GM23338 (cell line): ENCODE data around the gene OR1S2. TPM values are rescaled to one million over a fixed set of nuclear protein-coding genes. Genes with fewer than 3 reads are reported as not detected.

Experiments
- ATAC-seq: fragments of 200-7000 bp; cut with Tn5 transposase; 3 replicates; pipeline ENCODE4 v1.9.1; 2020
- DNase-seq: peaks from one replicate; pipeline ENCODE4 v3.0.0-alpha.2; 2015; ENCODE audit warnings: low spot score
- H2AFZ ChIP-seq: fragments of 200-600 bp; sonication (generic); 2 replicates; pipeline ENCODE4 v1.8.0; 2016; ENCODE audit warnings: antibody characterized with exemption, mild to moderate bottlenecking, moderate library complexity
- H3F3A ChIP-seq: fragments of 200-600 bp; sonication (generic); replicated peaks from 2 replicates; pipeline ENCODE4 v1.8.0; 2017; ENCODE audit warnings: antibody characterized with exemption, mixed run types, low read depth
- H3K27ac ChIP-seq: fragments of 200-600 bp; sonication (generic); 2 replicates; pipeline ENCODE4 v1.6.1; 2016; ENCODE audit warnings: low read depth
- H3K27me3 ChIP-seq: fragments of 200-600 bp; sonication (generic); 2 replicates; pipeline ENCODE4 v1.8.0; 2016; ENCODE audit warnings: mild to moderate bottlenecking, mixed run types, moderate library complexity; ENCODE audit not compliant: insufficient read depth
- H3K36me3 ChIP-seq: fragments of 200-600 bp; sonication (generic); 2 replicates; pipeline ENCODE4 v1.8.0; 2016; ENCODE audit warnings: mild to moderate bottlenecking; ENCODE audit not compliant: insufficient read depth
- H3K4me1 ChIP-seq: fragments of 200-600 bp; sonication (generic); 2 replicates; pipeline ENCODE4 v1.8.0; 2016; ENCODE audit warnings: mild to moderate bottlenecking, moderate library complexity; ENCODE audit not compliant: insufficient read depth
- H3K4me2 ChIP-seq: fragments of 200-600 bp; sonication (generic); 2 replicates; pipeline ENCODE4 v1.7.1; 2017; ENCODE audit warnings: mixed run types
- H3K4me3 ChIP-seq: fragments of 200-600 bp; sonication (generic); 2 replicates; pipeline ENCODE4 v1.6.1; 2016; ENCODE audit warnings: mixed run types
- H3K79me2 ChIP-seq: fragments of 200-600 bp; sonication (generic); replicated peaks from 2 replicates; pipeline ENCODE4 v1.8.0; 2017; ENCODE audit warnings: mild to moderate bottlenecking; ENCODE audit not compliant: insufficient read depth
- H3K9me2 ChIP-seq: fragments of 200-600 bp; sonication (generic); 2 replicates; pipeline ENCODE4 v1.8.0; 2017; ENCODE audit not compliant: insufficient read depth
- H4K20me1 ChIP-seq: fragments of 200-600 bp; sonication (generic); replicated peaks from 2 replicates; pipeline ENCODE4 v1.8.0; 2017; ENCODE audit warnings: mild to moderate bottlenecking; ENCODE audit not compliant: insufficient read depth
- H3K27ac Mint-ChIP-seq: 2 replicates; pipeline ENCODE4 v1.8.0; 2020; ENCODE audit warnings: inconsistent platforms, mild to moderate bottlenecking, moderate library complexity, mixed read lengths
- H3K27me3 Mint-ChIP-seq: 3 replicates; pipeline ENCODE4 v1.8.0; 2022; ENCODE audit warnings: low read depth, mild to moderate bottlenecking, moderate library complexity, mixed read lengths, inconsistent platforms; ENCODE audit not compliant: insufficient read depth, poor library complexity
- H3K36me3 Mint-ChIP-seq: 3 replicates; pipeline ENCODE4 v1.8.0; 2021; ENCODE audit warnings: low read depth, mild to moderate bottlenecking, inconsistent platforms, moderate library complexity, mixed read lengths
- H3K4me1 Mint-ChIP-seq: 3 replicates; pipeline ENCODE4 v1.8.0; 2020; ENCODE audit warnings: mild to moderate bottlenecking, inconsistent platforms, mixed read lengths
- H3K4me3 Mint-ChIP-seq: 3 replicates; pipeline ENCODE4 v1.8.0; 2021; ENCODE audit warnings: moderate library complexity, mild to moderate bottlenecking, inconsistent platforms, mixed read lengths
- H3K9me3 Mint-ChIP-seq: 3 replicates; pipeline ENCODE4 v1.8.0; 2020; ENCODE audit warnings: moderate library complexity, mild to moderate bottlenecking, inconsistent platforms, mixed read lengths
- CREB1 ChIP-seq: fragments of 250-450 bp; sonication (Bioruptor Pico); IDR thresholded peaks from 2 replicates; pipeline ENCODE4 v1.5.0; 2020; ENCODE audit warnings: low read depth, mild to moderate bottlenecking, moderate library complexity
- EZH2 ChIP-seq: fragments of 200-600 bp; sonication (generic); IDR thresholded peaks from one replicate; pipeline ENCODE4 v1.8.0; 2017; ENCODE audit warnings: antibody characterized with exemption, mild to moderate bottlenecking, low read depth; ENCODE audit not compliant: unreplicated experiment
- EZH2phosphoT487 ChIP-seq: fragments of 200-600 bp; sonication (generic); IDR thresholded peaks from one replicate; pipeline ENCODE4 v1.8.1; 2018; ENCODE audit warnings: antibody characterized with exemption; ENCODE audit not compliant: unreplicated experiment
- JUNB ChIP-seq: IDR thresholded peaks from one replicate; pipeline ENCODE4 v1.6.1; 2016; ENCODE audit warnings: antibody characterized with exemption; ENCODE audit not compliant: unreplicated experiment
- NANOG ChIP-seq: IDR thresholded peaks from 2 replicates; pipeline ENCODE4 v1.6.1; 2016; ENCODE audit warnings: antibody characterized with exemption, borderline replicate concordance
- POLR2AphosphoS5 ChIP-seq: IDR thresholded peaks from 2 replicates; pipeline ENCODE4 v1.6.1; 2016; ENCODE audit warnings: antibody characterized with exemption, low read depth
- STAT1 ChIP-seq: IDR thresholded peaks from one replicate; pipeline ENCODE4 v1.6.1; 2016; ENCODE audit warnings: antibody characterized with exemption; ENCODE audit not compliant: unreplicated experiment
- ZNF114 ChIP-seq: fragments of 250-450 bp; sonication (Bioruptor Pico); IDR thresholded peaks from 2 replicates; pipeline ENCODE4 v1.5.0; 2020; ENCODE audit warnings: mild to moderate bottlenecking, moderate library complexity
- ZNF331 ChIP-seq: fragments of 250-450 bp; sonication (Bioruptor Pico); IDR thresholded peaks from 2 replicates; pipeline ENCODE4 v1.5.0; 2020; ENCODE audit warnings: low read depth, mild to moderate bottlenecking, moderate library complexity
- polyA plus RNA-seq: library from polyadenylated mRNA; unstranded; fragments of >200 nt; fragmentation: Nextera tagmentation; extraction: Ambion mirVana; gene quantifications from 2 replicates; pipeline ENCODE4 v1.2.1, GENCODE V29; 2016
- total RNA-seq: library from RNA; depleted of rRNA; stranded (reverse); fragments of >200 nt; shearing (Covaris generic); gene quantifications from 2 replicates; pipeline ENCODE4 v1.2.3, GENCODE V29; 2014
- TF ChIP-seq, protein P1 (sequence below): IDR thresholded peaks from one replicate; pipeline ENCODE4 v1.6.1; 2018; ENCODE audit warnings: antibody characterized with exemption; ENCODE audit not compliant: unreplicated experiment
- TF ChIP-seq, protein P2 (sequence below): fragments of 250-450 bp; sonication (Bioruptor Pico); IDR thresholded peaks from 2 replicates; pipeline ENCODE4 v1.5.0; 2020; ENCODE audit warnings: mild to moderate bottlenecking, moderate library complexity
- TF ChIP-seq, protein P3 (sequence below): IDR thresholded peaks from 2 replicates; pipeline ENCODE4 v1.6.1; 2016; ENCODE audit warnings: antibody characterized with exemption

The OR1S2 gene
- total and polyA plus RNA-seq, 2 experiments from 2014 or later, result not detected

DNA sequence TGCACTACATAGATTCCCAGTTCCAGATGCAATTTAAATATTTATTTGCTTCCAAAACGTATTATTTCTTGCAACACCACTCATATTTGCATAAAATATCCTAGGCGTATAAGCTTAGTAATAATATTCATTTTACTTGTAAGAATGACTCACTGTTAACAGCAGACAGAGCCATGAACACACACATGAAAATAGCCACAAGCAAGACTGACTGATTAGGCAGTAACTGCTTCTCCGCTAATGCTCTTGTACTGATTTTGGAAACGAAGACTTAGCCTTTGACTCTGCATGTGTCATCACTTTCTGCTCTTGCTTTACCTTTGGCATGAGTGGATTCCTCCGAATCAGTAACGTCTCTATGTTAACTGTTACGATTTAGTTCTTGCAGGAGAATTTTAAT is 18.8 kb upstream of the OR1S2 start:
- ATAC-seq, result no peak
- H3K4me3 Mint-ChIP-seq, result no peak overlapping the region

More for the DNA sequence above, 18.8 kb upstream of the OR1S2 start:
- no peaks in the 10 kb centered on the region for H3K79me2 ChIP-seq
- DNase-seq, result no peak
- no peaks in the 10 kb centered on the region for H3F3A ChIP-seq
- no peaks in the 10 kb centered on the region for H3K4me1 ChIP-seq
- no peaks in the 10 kb centered on the region for H3K36me3 Mint-ChIP-seq
- H3K9me2 ChIP-seq, result no peaks in the 10 kb centered on the region
- H2AFZ ChIP-seq, result no peak overlapping the region
- H3K4me1 Mint-ChIP-seq, result no peaks in the 10 kb centered on the region
- no peaks in the 10 kb centered on the region for H4K20me1 ChIP-seq
- no peak overlapping the region for H3K27ac Mint-ChIP-seq
- H3K27me3 Mint-ChIP-seq, result peaks cover 2% of the 10 kb centered on the region
- TF ChIP-seq EZH2phosphoT487 (no peak), EZH2 (no peak), ZNF331 (CRISPR knock-in tag) (no peak), JUNB (no peak), POLR2AphosphoS5 (no peak), ZNF114 (no peak), NANOG (no peak), STAT1 (no peak), CREB1 (CRISPR knock-in tag) (no peak)
- TF ChIP-seq, protein P1, sequence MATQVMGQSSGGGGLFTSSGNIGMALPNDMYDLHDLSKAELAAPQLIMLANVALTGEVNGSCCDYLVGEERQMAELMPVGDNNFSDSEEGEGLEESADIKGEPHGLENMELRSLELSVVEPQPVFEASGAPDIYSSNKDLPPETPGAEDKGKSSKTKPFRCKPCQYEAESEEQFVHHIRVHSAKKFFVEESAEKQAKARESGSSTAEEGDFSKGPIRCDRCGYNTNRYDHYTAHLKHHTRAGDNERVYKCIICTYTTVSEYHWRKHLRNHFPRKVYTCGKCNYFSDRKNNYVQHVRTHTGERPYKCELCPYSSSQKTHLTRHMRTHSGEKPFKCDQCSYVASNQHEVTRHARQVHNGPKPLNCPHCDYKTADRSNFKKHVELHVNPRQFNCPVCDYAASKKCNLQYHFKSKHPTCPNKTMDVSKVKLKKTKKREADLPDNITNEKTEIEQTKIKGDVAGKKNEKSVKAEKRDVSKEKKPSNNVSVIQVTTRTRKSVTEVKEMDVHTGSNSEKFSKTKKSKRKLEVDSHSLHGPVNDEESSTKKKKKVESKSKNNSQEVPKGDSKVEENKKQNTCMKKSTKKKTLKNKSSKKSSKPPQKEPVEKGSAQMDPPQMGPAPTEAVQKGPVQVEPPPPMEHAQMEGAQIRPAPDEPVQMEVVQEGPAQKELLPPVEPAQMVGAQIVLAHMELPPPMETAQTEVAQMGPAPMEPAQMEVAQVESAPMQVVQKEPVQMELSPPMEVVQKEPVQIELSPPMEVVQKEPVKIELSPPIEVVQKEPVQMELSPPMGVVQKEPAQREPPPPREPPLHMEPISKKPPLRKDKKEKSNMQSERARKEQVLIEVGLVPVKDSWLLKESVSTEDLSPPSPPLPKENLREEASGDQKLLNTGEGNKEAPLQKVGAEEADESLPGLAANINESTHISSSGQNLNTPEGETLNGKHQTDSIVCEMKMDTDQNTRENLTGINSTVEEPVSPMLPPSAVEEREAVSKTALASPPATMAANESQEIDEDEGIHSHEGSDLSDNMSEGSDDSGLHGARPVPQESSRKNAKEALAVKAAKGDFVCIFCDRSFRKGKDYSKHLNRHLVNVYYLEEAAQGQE, result no peak
- TF ChIP-seq, protein P2, sequence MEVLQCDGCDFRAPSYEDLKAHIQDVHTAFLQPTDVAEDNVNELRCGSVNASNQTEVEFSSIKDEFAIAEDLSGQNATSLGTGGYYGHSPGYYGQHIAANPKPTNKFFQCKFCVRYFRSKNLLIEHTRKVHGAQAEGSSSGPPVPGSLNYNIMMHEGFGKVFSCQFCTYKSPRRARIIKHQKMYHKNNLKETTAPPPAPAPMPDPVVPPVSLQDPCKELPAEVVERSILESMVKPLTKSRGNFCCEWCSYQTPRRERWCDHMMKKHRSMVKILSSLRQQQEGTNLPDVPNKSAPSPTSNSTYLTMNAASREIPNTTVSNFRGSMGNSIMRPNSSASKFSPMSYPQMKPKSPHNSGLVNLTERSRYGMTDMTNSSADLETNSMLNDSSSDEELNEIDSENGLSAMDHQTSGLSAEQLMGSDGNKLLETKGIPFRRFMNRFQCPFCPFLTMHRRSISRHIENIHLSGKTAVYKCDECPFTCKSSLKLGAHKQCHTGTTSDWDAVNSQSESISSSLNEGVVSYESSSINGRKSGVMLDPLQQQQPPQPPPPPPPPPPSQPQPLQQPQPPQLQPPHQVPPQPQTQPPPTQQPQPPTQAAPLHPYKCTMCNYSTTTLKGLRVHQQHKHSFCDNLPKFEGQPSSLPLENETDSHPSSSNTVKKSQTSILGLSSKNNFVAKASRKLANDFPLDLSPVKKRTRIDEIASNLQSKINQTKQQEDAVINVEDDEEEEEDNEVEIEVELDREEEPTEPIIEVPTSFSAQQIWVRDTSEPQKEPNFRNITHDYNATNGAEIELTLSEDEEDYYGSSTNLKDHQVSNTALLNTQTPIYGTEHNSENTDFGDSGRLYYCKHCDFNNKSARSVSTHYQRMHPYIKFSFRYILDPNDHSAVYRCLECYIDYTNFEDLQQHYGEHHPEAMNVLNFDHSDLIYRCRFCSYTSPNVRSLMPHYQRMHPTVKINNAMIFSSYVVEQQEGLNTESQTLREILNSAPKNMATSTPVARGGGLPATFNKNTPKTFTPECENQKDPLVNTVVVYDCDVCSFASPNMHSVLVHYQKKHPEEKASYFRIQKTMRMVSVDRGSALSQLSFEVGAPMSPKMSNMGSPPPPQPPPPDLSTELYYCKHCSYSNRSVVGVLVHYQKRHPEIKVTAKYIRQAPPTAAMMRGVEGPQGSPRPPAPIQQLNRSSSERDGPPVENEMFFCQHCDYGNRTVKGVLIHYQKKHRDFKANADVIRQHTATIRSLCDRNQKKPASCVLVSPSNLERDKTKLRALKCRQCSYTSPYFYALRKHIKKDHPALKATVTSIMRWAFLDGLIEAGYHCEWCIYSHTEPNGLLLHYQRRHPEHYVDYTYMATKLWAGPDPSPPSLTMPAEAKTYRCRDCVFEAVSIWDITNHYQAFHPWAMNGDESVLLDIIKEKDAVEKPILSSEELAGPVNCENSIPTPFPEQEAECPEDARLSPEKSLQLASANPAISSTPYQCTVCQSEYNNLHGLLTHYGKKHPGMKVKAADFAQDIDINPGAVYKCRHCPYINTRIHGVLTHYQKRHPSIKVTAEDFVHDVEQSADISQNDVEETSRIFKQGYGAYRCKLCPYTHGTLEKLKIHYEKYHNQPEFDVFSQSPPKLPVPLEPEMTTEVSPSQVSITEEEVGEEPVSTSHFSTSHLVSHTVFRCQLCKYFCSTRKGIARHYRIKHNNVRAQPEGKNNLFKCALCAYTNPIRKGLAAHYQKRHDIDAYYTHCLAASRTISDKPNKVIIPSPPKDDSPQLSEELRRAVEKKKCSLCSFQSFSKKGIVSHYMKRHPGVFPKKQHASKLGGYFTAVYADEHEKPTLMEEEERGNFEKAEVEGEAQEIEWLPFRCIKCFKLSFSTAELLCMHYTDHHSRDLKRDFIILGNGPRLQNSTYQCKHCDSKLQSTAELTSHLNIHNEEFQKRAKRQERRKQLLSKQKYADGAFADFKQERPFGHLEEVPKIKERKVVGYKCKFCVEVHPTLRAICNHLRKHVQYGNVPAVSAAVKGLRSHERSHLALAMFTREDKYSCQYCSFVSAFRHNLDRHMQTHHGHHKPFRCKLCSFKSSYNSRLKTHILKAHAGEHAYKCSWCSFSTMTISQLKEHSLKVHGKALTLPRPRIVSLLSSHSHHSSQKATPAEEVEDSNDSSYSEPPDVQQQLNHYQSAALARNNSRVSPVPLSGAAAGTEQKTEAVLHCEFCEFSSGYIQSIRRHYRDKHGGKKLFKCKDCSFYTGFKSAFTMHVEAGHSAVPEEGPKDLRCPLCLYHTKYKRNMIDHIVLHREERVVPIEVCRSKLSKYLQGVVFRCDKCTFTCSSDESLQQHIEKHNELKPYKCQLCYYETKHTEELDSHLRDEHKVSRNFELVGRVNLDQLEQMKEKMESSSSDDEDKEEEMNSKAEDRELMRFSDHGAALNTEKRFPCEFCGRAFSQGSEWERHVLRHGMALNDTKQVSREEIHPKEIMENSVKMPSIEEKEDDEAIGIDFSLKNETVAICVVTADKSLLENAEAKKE, result no peak
- TF ChIP-seq, protein P3, sequence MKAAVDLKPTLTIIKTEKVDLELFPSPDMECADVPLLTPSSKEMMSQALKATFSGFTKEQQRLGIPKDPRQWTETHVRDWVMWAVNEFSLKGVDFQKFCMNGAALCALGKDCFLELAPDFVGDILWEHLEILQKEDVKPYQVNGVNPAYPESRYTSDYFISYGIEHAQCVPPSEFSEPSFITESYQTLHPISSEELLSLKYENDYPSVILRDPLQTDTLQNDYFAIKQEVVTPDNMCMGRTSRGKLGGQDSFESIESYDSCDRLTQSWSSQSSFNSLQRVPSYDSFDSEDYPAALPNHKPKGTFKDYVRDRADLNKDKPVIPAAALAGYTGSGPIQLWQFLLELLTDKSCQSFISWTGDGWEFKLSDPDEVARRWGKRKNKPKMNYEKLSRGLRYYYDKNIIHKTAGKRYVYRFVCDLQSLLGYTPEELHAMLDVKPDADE, result no peak
- H3K36me3 ChIP-seq, result no peaks in the 10 kb centered on the region
- no peak overlapping the region for H3K4me2 ChIP-seq
- no peaks in the 10 kb centered on the region for H3K27me3 ChIP-seq
- no peaks in the 10 kb centered on the region; the same call in 1 of the 3 replicates for H3K9me3 Mint-ChIP-seq
- no peak overlapping the region for H3K27ac ChIP-seq
- H3K4me3 ChIP-seq, result no peak overlapping the region
